NCI-H510A treated with DMSO at 0.1 percent for 48 hours (cell line): Measurements from ENCODE around the gene SUSD3.
"Not testable (repeated sequence)": the region's sequence is repeated elsewhere in the genome, so short reads cannot be mapped to it uniquely, and the experiment has no call there.

ENCODE experiments used
- DNase-seq: peaks from one replicate; lab custom pipeline; 2025; lab: John Stamatoyannopoulos, UW

Gene SUSD3

DNA sequence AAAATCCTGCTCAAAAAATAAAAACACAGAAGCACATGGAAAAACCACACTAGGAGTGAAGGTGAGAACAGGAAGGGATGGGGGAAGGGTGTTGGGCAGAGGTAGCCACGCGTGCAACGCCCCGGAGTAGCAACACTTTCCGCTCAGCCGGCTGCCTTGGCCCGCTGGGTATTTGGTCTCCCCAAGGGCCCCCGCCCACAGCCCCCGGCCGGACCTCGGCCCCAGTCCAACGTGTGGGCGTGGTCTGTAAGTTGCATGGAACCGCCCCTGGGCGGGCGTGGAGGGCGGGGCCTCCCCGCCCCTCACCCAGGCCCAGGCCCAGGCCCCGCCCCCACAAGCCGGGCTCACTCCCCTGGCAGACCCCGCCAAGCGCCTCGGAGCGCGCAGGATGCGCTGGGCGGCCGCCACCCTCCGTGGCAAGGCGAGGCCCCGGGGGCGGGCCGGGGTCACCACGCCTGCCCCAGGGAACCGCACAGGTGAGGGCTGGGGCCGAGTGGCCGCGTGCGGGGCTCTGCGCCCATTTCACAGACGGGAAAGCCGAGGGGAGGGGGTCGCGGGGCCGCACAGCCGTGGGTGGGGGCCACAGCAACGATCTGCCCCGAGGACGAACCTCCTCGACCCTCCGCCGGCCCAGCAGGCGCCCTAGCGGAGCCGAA lies at the start of gene SUSD3:
TSS of gene SUSD3 (plus strand) at position 347 of the 656 bp plus-strand sequence. CDS start at position 389, 42 bp downstream.
- DNase-seq: no peak

- no peak for DNase-seq
These were observed 49.0 kb upstream of the SUSD3 start for GRCh38 chr9:93009337-93010015.

- DNase-seq: no peak
These were observed 48.4 kb upstream of the SUSD3 start for GRCh38 chr9:93010056-93010455.

GRCh38 chr9:93010704-93011103 lies 47.8 kb upstream of the SUSD3 start:
- DNase-seq: no peak

DNA sequence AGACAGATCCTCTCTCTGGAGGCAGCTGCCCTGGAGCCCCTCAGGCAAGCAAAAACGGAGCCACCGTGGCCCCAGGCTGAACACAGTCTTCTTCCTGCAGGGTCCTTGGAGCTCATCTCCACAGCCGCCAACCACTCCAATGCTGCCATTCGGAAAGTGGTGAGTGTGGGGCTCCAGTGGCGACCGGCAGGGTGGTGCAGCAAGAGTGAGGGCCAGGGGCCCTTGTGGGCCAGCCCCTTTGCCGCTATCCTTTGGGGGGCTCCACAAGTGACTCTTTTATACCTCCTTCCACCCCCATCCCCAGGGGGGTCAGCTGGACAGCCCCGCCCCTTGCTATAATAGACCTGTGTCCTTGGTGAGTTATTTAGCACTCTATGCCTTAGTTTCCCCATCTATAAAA lies 47.4 kb upstream of the SUSD3 start:
- DNase-seq: no peak

GRCh38 chr9:93012963-93013855 lies 45.3 kb upstream of the SUSD3 start:
- DNase-seq: no peak

DNA sequence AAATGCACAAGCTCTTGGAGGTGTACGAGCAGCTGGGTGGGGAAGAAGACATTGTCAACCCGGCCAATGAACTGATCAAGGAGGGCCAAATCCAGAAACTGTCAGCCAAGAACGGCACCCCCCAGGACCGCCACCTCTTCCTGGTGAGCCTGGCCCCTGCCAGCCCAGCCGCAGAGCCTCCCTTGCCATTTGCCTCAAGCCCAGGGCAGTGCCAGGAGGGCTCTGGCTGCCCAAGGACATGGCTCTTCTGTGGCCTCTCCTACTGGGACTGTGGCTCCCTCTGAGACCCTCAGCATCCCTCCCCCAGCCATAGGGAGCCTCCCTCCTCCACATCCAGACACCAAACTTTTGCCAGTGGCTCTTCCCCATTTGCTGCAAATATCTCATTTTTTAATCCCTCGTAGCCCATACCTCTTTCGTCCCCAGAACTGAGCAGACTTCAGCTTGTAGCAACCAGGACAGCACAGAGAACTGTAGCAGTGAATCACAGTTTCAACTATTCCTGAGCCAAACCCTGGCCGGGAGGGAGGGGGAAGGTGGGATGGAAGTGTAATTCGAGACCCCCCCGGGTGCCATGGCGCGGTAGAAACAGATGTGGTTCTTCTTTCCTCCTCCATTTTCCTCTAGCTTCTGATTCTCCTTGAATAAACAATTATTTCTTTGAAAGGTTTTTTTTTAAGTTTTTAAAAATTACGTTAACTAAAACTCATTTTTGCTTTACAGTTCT lies 44.5 kb upstream of the SUSD3 start:
- no peak for DNase-seq

DNA sequence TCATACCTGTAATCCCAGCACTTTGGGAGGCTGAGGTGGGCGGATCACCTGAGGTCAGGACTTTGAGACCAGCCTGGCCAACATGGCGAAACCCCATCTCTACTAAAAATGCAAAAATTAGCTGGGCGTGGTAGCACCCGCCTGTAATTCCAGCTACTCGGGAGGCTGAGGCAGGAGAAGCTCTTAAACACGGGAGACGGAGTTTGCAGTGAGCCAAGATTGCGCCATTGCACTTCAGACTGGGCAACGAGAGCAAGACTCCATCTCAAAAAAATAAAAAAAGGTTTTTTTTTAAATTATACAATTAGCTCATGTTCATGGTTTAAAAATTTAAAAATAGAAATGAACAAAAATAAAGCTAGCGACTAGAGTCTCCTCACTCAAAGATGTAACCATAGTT lies 43.3 kb upstream of the SUSD3 start:
- DNase-seq: not testable (repeated sequence)

DNA sequence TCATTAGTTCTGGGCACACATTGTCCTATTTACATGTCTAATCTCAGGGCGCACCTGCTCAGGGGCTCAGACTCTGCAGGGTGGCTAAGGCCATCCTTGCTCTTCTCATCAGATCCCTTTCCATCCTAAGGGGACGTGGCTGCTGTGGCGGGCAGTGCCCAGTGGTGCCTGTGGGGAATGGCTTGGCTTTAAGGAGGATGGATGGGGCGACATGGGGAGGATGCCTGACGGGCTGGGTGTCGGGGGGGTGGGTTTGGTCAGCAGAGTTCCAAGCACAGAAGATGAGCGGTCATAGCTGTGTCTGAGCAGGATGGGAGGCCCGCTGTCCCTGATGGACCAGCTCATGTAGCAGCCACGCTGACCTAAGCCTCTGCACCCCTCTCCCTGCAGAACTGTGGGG lies 40.9 kb upstream of the SUSD3 start:
- DNase-seq: no peak

- DNase-seq: no peak
These were observed 38.4 kb upstream of the SUSD3 start for GRCh38 chr9:93020151-93020550.

DNA sequence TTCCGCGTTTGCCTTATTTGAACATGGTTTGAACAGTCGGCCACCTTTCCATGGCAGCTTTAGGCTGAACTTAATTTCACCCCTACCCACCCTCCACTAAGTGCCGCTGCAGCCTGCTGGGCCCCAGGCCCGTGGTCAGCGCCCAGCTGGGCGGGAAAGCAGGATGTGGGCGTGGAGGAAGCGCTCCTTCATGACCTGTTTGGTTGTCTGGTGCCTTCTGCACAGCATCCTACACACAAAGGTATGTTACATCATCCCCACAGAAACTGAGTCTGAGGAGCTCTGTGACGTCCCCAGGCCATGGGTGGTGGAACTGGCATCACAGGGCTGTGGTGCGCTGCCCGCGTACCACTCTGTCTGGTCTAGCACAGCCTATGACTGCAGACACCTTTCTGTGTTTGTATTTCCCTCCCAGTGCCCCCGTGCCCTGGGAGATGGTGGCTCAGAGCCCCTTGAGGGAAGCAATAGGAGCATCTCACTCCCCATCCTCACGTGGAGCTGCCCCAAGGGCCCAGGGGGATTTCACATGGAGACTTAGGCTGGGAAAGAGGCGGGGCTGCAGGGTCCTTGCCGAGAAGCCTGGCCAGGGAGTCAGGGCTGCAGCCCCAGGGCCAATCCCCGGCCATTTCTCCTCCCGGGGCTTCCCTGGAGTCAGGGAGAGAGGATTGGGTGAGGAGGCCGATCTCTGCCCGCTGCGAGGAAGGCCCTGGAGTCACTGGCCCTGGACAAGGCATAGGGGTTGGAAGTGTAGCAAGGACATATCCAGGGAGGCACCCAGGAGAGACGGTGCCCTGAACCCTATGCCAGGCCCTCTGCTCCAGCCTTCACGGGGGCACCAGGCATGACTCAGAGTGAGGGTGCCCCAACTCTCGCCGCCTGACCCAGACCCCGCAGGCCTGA lies 37.5 kb upstream of the SUSD3 start:
- no peak for DNase-seq

DNA sequence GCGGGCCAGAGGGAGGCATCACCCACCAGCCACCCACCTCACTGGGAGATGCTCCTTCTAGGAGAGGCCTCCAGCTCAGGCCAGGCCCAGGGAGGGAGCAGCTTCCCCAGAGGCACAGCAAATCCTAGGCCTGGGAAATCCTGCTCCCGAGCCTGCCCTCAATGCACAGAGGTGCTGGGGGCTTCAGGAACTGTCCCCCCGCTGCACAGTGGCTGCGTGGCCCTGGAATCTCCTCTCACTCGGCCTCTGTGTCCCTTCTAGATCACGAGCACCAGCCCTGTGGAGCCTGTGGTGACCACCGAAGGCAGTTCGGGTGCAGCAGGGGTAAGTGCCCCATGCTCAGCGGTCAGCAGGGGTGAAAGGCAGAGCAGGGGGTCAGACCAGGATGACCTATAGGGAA lies 36.4 kb upstream of the SUSD3 start:
- DNase-seq: no peak

- DNase-seq: no peak
These were observed 35.6 kb upstream of the SUSD3 start for GRCh38 chr9:93022721-93023520.

- DNase-seq: no peak
These were observed 35.0 kb upstream of the SUSD3 start for GRCh38 chr9:93023521-93023815.

DNA sequence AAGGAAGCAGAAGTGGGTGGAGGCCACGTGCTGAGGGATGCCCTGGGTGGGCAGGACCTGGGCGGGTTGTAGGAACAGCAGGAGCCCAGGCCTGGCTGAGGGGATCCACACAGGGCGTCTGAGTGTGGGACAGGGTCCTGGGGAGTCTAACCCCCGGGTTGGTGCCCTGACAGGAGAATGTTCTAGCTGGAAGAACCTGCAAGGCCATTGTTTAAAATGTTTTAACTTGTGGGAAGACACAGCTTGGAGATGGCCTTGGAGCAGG lies 33.9 kb upstream of the SUSD3 start:
- no peak for DNase-seq

DNA sequence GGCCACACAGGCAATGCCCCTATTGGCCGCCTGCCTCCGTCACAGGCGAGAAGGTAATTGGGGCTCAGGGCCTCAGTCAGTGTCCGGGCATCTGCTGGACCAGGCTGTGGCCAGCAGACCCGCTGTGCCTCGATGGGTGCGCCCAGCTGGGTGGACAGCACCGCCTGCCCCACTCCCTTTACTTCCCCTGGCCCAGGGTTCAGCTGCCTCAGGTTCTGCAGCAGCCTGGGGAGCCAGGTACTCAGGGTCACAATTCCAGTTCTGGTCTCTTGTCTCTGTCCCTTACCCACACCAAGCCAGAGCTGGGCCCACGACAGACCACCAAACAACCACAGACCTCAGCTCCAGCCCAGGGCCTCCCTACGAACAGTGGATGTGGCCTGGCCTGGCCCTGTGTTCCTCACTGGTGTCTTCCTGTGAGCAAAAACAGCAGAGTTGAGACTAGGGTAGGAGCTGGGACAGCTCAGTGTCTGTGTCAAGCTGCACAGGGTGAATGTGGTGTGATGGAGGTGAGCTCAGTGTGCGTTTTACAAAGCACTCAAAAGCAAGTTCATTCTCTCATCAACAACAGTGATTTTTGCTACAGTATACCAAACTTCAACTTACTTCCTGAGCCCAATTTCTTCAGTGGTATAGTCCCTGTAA lies 33.4 kb upstream of the SUSD3 start:
- DNase-seq: no peak

GRCh38 chr9:93025736-93026135 lies 32.8 kb upstream of the SUSD3 start:
- no peak for DNase-seq

DNA sequence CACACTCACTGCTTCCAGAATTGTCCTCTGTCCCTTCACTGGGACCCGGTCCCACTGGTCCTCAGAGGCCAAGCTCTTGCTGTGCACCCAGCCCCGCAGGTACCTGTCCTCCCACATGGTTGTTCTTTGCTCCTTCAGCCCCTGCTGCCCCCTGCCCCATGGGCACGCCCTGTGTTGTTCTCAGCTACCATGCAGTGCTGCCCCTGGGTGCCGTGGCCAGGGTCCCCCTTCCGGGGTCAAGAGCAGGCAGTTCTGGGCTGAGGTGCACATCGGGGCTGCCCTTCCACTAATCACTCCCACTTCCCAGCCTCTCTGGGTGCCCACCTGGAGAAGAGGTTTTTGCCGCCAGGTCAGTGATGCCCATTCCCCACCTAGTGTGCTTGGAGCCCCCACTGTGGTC lies 31.9 kb upstream of the SUSD3 start:
- no peak for DNase-seq

GRCh38 chr9:93027750-93028149 lies 30.8 kb upstream of the SUSD3 start:
- no peak for DNase-seq

DNA sequence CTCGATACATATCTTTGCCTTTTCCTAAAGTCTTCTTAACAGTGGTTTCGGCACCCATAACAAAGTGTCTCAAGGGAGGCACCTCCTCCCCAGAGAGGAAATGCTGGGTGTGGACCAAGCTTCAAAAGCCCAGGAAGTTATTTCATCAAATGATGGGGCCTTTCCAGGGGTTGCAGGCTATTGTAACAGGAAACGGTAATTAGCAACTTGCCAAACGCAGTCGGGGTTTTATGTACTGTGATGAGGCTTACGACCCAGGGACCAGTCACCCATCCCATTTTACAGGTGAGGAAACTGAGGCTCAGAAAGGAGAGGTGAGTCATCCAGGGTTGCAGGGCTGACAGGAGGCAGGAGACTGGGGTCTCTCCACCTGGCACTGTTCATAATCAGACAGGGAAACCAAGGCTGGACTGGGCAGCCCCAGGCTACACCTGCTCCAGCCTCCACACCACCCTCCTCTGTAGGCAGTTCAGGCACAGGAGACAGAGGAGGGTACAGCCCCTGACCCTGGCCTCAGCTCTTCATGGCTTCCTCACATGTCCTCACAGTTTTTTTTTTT lies 30.0 kb upstream of the SUSD3 start:
- DNase-seq: no peak
